Uterus (tissue), 2 donors: Measurements from ENCODE around the gene NEK6.

Experiments
- POLR2A ChIP-seq, 2 donors: fragments of 450-650 bp; IDR thresholded peaks; one replicate each; pipeline ENCODE4 v1.6.1; 2016; ENCODE audit warnings: antibody characterized with exemption in 2 of 2, mild to moderate bottlenecking in 1 of 2, moderate library complexity in 1 of 2
- TF ChIP-seq, protein P1 (sequence below), 4 experiments: fragments of 200-600 bp in 2 of 4; fragments of 450-650 bp in 2 of 4; sonication (generic) in 2 of 4; IDR thresholded peaks; one replicate each; pipeline ENCODE4 v1.5.1; 2016 to 2019; ENCODE audit warnings: antibody characterized with exemption in 4 of 4, mild to moderate bottlenecking in 2 of 4, moderate library complexity in 1 of 4

DNA sequence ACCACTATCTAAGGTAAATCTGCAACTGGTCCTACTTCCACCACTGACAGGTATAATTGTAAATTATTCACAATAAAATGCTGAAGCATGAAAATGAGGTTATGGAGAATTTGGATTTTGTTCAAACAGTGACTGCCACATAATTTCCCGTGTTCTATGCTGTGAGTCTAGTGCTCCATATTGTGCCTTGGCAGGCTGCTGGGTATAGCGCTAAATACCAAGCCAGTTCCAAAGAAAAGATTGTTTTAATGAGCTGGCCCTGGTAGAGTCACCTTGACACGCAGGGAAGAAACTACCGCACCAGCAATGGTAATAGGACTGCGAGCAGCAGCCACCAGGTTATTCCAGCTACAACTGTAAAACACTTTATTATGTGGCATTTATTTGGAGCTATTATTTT is 127.1 kb downstream of the NEK6 start:
- TF ChIP-seq POLR2A (IDR thresholded peaks at IDR 0.05), result no peak
- TF ChIP-seq, protein P1, sequence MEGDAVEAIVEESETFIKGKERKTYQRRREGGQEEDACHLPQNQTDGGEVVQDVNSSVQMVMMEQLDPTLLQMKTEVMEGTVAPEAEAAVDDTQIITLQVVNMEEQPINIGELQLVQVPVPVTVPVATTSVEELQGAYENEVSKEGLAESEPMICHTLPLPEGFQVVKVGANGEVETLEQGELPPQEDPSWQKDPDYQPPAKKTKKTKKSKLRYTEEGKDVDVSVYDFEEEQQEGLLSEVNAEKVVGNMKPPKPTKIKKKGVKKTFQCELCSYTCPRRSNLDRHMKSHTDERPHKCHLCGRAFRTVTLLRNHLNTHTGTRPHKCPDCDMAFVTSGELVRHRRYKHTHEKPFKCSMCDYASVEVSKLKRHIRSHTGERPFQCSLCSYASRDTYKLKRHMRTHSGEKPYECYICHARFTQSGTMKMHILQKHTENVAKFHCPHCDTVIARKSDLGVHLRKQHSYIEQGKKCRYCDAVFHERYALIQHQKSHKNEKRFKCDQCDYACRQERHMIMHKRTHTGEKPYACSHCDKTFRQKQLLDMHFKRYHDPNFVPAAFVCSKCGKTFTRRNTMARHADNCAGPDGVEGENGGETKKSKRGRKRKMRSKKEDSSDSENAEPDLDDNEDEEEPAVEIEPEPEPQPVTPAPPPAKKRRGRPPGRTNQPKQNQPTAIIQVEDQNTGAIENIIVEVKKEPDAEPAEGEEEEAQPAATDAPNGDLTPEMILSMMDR (IDR thresholded peaks at IDR 0.05), result no peak
